H1 (cell line): ENCODE data around the gene OIP5. TPM values are rescaled to one million over a fixed set of nuclear protein-coding genes. Genes with fewer than 3 reads are reported as not detected.

Experiments used
- CTCF ChIA-PET: fragments of 300-600 bp; sonication (Branson Sonifier 250); formaldehyde crosslinking; loops from one replicate; lab custom pipeline; 2021; ENCODE audit not compliant: partially characterized antibody; lab: Charles Lee
- POLR2A ChIA-PET: fragments of 300-600 bp; sonication (Branson Sonifier 250); formaldehyde crosslinking; loops from one replicate; lab custom pipeline; 2021; ENCODE audit warnings: inconsistent platforms; ENCODE audit not compliant: partially characterized antibody; lab: Charles Lee
- DNase-seq, 2 experiments: peaks; one replicate each; pipeline versions ENCODE4 v3.0.0 to v3.0.0-alpha.2; 2010 to 2022; ENCODE audit warnings: low spot score in 2 of 2, low read depth in 1 of 2, mixed read lengths in 1 of 2
- FAIRE-seq: peaks from 2 replicates; lab custom pipeline; 2011; peaks lifted over from hg19 to GRCh38; lab: Jason Lieb, UNC
- H2AFZ ChIP-seq: 2 replicates; pipeline ENCODE4 v1.8.1; 2012; ENCODE audit warnings: low read length, inconsistent platforms
- H2AK5ac ChIP-seq: 2 replicates; pipeline ENCODE4 v1.6.1; 2013; ENCODE audit warnings: low read depth, low read length
- H2BK120ac ChIP-seq: replicated peaks from 2 replicates; pipeline ENCODE3; 2013; ENCODE audit warnings: low read depth, low read length, inconsistent platforms
- H2BK12ac ChIP-seq: 2 replicates; pipeline ENCODE4 v1.6.1; 2013; ENCODE audit warnings: low read depth, low read length
- H2BK15ac ChIP-seq: 2 replicates; pipeline ENCODE4 v1.6.1; 2013; ENCODE audit warnings: low read length
- H2BK20ac ChIP-seq: 2 replicates; pipeline ENCODE4 v1.6.1; 2013; ENCODE audit warnings: low read length
- H2BK5ac ChIP-seq: 2 replicates; pipeline ENCODE4 v1.6.1; 2013; ENCODE audit warnings: low read depth, low read length
- H3K14ac ChIP-seq: 2 replicates; pipeline ENCODE4 v1.6.1; 2013; ENCODE audit warnings: inconsistent platforms; ENCODE audit not compliant: insufficient read length
- H3K18ac ChIP-seq: 2 replicates; pipeline ENCODE4 v1.6.1; 2013; ENCODE audit warnings: low read length; ENCODE audit errors: extremely low read depth
- H3K23ac ChIP-seq: 2 replicates; pipeline ENCODE4 v1.6.1; 2013; ENCODE audit warnings: inconsistent platforms; ENCODE audit not compliant: insufficient read length
- H3K23me2 ChIP-seq: 2 replicates; pipeline ENCODE4 v1.6.1; 2013; ENCODE audit warnings: low read depth, low read length
- H3K27ac ChIP-seq: 2 replicates; pipeline ENCODE4 v1.6.1; 2011; ENCODE audit warnings: low read depth, low read length, inconsistent platforms
- H3K27me3 ChIP-seq, 4 experiments: replicated peaks in 1 of 4; 1 replicate in 1 of 4; 2 replicates in 3 of 4; pipeline versions ENCODE4 v1.6.1 to v1.8.1; 2011 to 2013; ENCODE audit warnings: low read length in 3 of 4, mild to moderate bottlenecking in 3 of 4, inconsistent platforms in 2 of 4, mixed read lengths in 2 of 4, moderate library complexity in 1 of 4; ENCODE audit not compliant: control insufficient read depth in 3 of 4, insufficient read depth in 3 of 4; ENCODE audit errors: extremely low read depth in 1 of 4
- H3K36me3 ChIP-seq, 4 experiments: 2 replicates each; pipeline versions ENCODE4 v1.6.1 to v1.8.1; 2011 to 2013; ENCODE audit warnings: mild to moderate bottlenecking in 4 of 4, low read length in 3 of 4, moderate library complexity in 2 of 4, control low read depth in 1 of 4, inconsistent platforms in 1 of 4; ENCODE audit not compliant: insufficient read depth in 4 of 4, control insufficient read depth in 2 of 4
- H3K4ac ChIP-seq: replicated peaks from 2 replicates; pipeline ENCODE3; 2013; ENCODE audit warnings: low read length, low read depth, mixed read lengths, inconsistent platforms; ENCODE audit not compliant: insufficient read length
- H3K4me1 ChIP-seq, 4 experiments: replicated peaks in 1 of 4; 1 replicate in 1 of 4; 2 replicates in 3 of 4; pipeline versions ENCODE4 v1.6.1 to v1.8.1; 2011 to 2013; ENCODE audit warnings: low read length in 3 of 4, inconsistent platforms in 2 of 4, mixed read lengths in 1 of 4; ENCODE audit not compliant: insufficient read depth in 4 of 4, control insufficient read depth in 3 of 4
- H3K4me2 ChIP-seq, 2 experiments: 2 replicates each; pipeline versions ENCODE4 v1.6.1 to v1.8.1; 2011 to 2013; ENCODE audit warnings: low read depth in 2 of 2, low read length in 2 of 2, control low read depth in 1 of 2, inconsistent platforms in 1 of 2, mild to moderate bottlenecking in 1 of 2; ENCODE audit not compliant: insufficient read depth in 1 of 2
- H3K4me3 ChIP-seq, 4 experiments: fragments of 200-600, 300-600 bp in 1 of 4; sonication (generic), shearing (Covaris generic), sonication (Bioruptor Twin) in 1 of 4; 2 replicates each; pipeline versions ENCODE4 v1.5.1 to v1.8.1; 2011 to 2016; ENCODE audit warnings: low read length in 4 of 4, low read depth in 3 of 4, control low read depth in 2 of 4, inconsistent platforms in 2 of 4, mild to moderate bottlenecking in 2 of 4, mixed read lengths in 1 of 4, moderate library complexity in 1 of 4; ENCODE audit not compliant: insufficient read depth in 2 of 4; ENCODE audit errors: extremely low read depth in 1 of 4
- H3K56ac ChIP-seq: replicated peaks from 2 replicates; pipeline ENCODE3; 2013; ENCODE audit warnings: low read depth, mild to moderate bottlenecking, mixed read lengths, low read length, inconsistent platforms; ENCODE audit not compliant: insufficient read length
- H3K79me1 ChIP-seq: 2 replicates; pipeline ENCODE4 v1.6.1; 2013; ENCODE audit warnings: low read depth, low read length, control low read depth
- H3K79me2 ChIP-seq, 2 experiments: 2 replicates each; pipeline versions ENCODE4 v1.6.1 to v1.8.1; 2012 to 2013; ENCODE audit warnings: low read length in 2 of 2, mild to moderate bottlenecking in 2 of 2, inconsistent platforms in 1 of 2; ENCODE audit not compliant: insufficient read depth in 2 of 2, control insufficient read depth in 1 of 2
- H3K9ac ChIP-seq, 4 experiments: replicated peaks in 1 of 4; 1 replicate in 1 of 4; 2 replicates in 3 of 4; pipeline versions ENCODE4 v1.6.1 to v1.8.1; 2011 to 2013; ENCODE audit warnings: low read depth in 3 of 4, low read length in 3 of 4, control low read depth in 2 of 4, mild to moderate bottlenecking in 2 of 4, moderate library complexity in 2 of 4, inconsistent platforms in 1 of 4; ENCODE audit errors: extremely low read depth in 1 of 4
- H3K9me3 ChIP-seq, 2 experiments: 2 replicates each; pipeline versions ENCODE4 v1.6.1 to v1.8.1; 2012 to 2013; ENCODE audit warnings: mild to moderate bottlenecking in 2 of 2, moderate library complexity in 2 of 2, control low read depth in 1 of 2, inconsistent platforms in 1 of 2, low read depth in 1 of 2, low read length in 1 of 2, mixed read lengths in 1 of 2; ENCODE audit not compliant: insufficient read depth in 2 of 2
- H4K20me1 ChIP-seq, 2 experiments: replicated peaks in 1 of 2; 2 replicates each; pipeline versions ENCODE3 to v1.8.1; 2011 to 2013; ENCODE audit warnings: inconsistent platforms in 2 of 2, low read length in 2 of 2, mild to moderate bottlenecking in 1 of 2; ENCODE audit not compliant: insufficient read depth in 2 of 2, control insufficient read depth in 1 of 2
- H4K5ac ChIP-seq: 2 replicates; pipeline ENCODE4 v1.6.1; 2013; ENCODE audit warnings: low read length, low read depth, mixed read lengths, inconsistent platforms; ENCODE audit not compliant: insufficient read length
- H4K8ac ChIP-seq: 2 replicates; pipeline ENCODE4 v1.8.0; 2013; ENCODE audit warnings: mild to moderate bottlenecking, moderate library complexity, low read length, inconsistent platforms; ENCODE audit not compliant: insufficient read depth; ENCODE audit errors: extremely low read depth
- H4K91ac ChIP-seq: replicated peaks from 2 replicates; pipeline ENCODE3; 2013; ENCODE audit warnings: low read length, mixed read lengths, inconsistent platforms; ENCODE audit not compliant: insufficient read length
- CEBPB ChIP-seq: IDR thresholded peaks from 2 replicates; pipeline ENCODE4 v1.6.1; 2012; ENCODE audit warnings: low read depth, low read length
- CTBP2 ChIP-seq: IDR thresholded peaks from 2 replicates; pipeline ENCODE4 v1.7.0; 2011; ENCODE audit warnings: borderline replicate concordance, mild to moderate bottlenecking, moderate library complexity, mixed read lengths, low read length; ENCODE audit not compliant: insufficient read depth, insufficient read length
- GTF2F1 ChIP-seq: IDR thresholded peaks from 2 replicates; pipeline ENCODE4 v1.6.1; 2012; ENCODE audit warnings: low read depth, low read length, improper control_type of control experiment, borderline replicate concordance
- KDM1A ChIP-seq: fragments of 200-600, 300-600 bp; sonication (generic); IDR thresholded peaks from 2 replicates; pipeline ENCODE4 v1.7.1; 2016; ENCODE audit warnings: mild to moderate bottlenecking, low read length, borderline replicate concordance
- MAX ChIP-seq: IDR thresholded peaks from 2 replicates; pipeline ENCODE4 v1.6.1; 2012; ENCODE audit warnings: inconsistent platforms
- NRF1 ChIP-seq: IDR thresholded peaks from 2 replicates; pipeline ENCODE4 v1.6.1; 2011; ENCODE audit warnings: mild to moderate bottlenecking, low read depth, low read length, improper control_type of control experiment
- PHF8 ChIP-seq: fragments of 200-600 bp; sonication (generic); conservative IDR thresholded peaks from 2 replicates; pipeline ENCODE4 v1.7.1; 2012; ENCODE audit warnings: low read depth, mild to moderate bottlenecking, inconsistent platforms, low read length, moderate library complexity
- RFX5 ChIP-seq: IDR thresholded peaks from 2 replicates; pipeline ENCODE4 v1.6.1; 2011; ENCODE audit warnings: low read depth, low read length, improper control_type of control experiment, borderline replicate concordance
- SP4 ChIP-seq: IDR thresholded peaks from 2 replicates; pipeline ENCODE4 v1.6.1; 2012; ENCODE audit warnings: low read length, inconsistent platforms
- TAF1 ChIP-seq: IDR thresholded peaks from 2 replicates; pipeline ENCODE4 v1.6.1; 2011; ENCODE audit warnings: mild to moderate bottlenecking, low read depth, low read length
- TAF7 ChIP-seq: optimal IDR thresholded peaks from 2 replicates; pipeline ENCODE3; 2011; ENCODE audit warnings: low read depth, mild to moderate bottlenecking, inconsistent platforms, low read length, moderate library complexity, borderline replicate concordance
- TEAD4 ChIP-seq: IDR thresholded peaks from 2 replicates; pipeline ENCODE4 v1.6.1; 2012; ENCODE audit warnings: low read depth, low read length, inconsistent platforms, mixed read lengths
- USF2 ChIP-seq: IDR thresholded peaks from 2 replicates; pipeline ENCODE4 v1.6.1; 2011; ENCODE audit warnings: low read length, improper control_type of control experiment
- WGBS, 2 experiments: shearing (Covaris generic) in 1 of 2; methylation state at CpG; one replicate each; pipeline versions ENCODE4 v1.1.6 to v1.1.7; 2013 to 2015; ENCODE audit warnings: low lambda C conversion rate in 2 of 2, mixed read lengths in 2 of 2, inconsistent platforms in 1 of 2, low coverage in 1 of 2, missing lambda C conversion rate in 1 of 2; ENCODE audit not compliant: insufficient replicate concordance in 2 of 2, insufficient coverage in 1 of 2, insufficient read length in 1 of 2; ENCODE audit errors: extremely low coverage in 1 of 2, missing lambda C conversion rate in 1 of 2; 5-methylcytosine and 5-hydroxymethylcytosine counted together
- polyA plus RNA-seq, 7 experiments: library from polyadenylated mRNA; depleted of rRNA in 3 of 7; stranded (reverse) in 5 of 7; unstranded in 2 of 7; fragments of >200 nt in 5 of 7; fragments of 200-250 nt in 2 of 7; gene quantifications; 1 replicate in 5 of 7; 2 replicates in 1 of 7; 4 replicates in 1 of 7; pipeline versions ENCODE4 v1.2.1 to v1.2.3, GENCODE V29; 2011 to 2013; ENCODE audit warnings: missing spikeins in 2 of 7, mixed read lengths in 2 of 7
- total RNA-seq: library from RNA; stranded (reverse); fragmentation: NEBNext Ultra II Directional; extraction: Animal tissue kit (Norgen Biotek cat#: 25700); gene quantifications from 2 replicates; pipeline ENCODE4 v1.2.1, GENCODE V29; 2021

OIP5 gene
- total and polyA plus RNA-seq, 2 of the 8 experiments (the other 6 are each of a cell fraction or from before 2014, with no cell fraction given), result 34.8 to 44.5 TPM

GRCh38 chr15:41301587-41301986 is 30.8 kb downstream of the OIP5 start:
- H4K8ac ChIP-seq, result no peak overlapping the region
- H4K91ac ChIP-seq, result no peak overlapping the region
- POLR2A ChIA-PET, result interaction anchor here (1.4 to 3.0 kb wide), 6 partner anchors 8 to 71 kb away, joined by 3 to 15 read pairs (median 8); partner anchors contain the start of genes CHP1, EXD1, NUSAP1 and OIP5
- TF ChIP-seq USF2 (no peak), RFX5 (no peak), TAF1 (no peak), KDM1A (no peak), SP4 (no peak), TEAD4 (no peak), CTBP2 (no peak), NRF1 (no peak), PHF8 (no peak), CEBPB (no peak), GTF2F1 (no peak), TAF7 (no peak), MAX (no peak)

More at GRCh38 chr15:41301587-41301986, 30.8 kb downstream of the OIP5 start:
- Histone ChIP-seq H2BK120ac (no peak overlapping the region), H3K23me2 (no peaks in the 10 kb centered on the region), H3K4me2 (no peak overlapping the region), H2AFZ (no peak overlapping the region), H4K5ac (no peak overlapping the region), H2BK20ac (no peak overlapping the region), H3K36me3 (peaks cover 4 to 38% (median 21%) of the 10 kb centered on the region in 4 experiments; a peak in 6 of 8 replicates), H3K9ac (no peak overlapping the region), H2AK5ac (no peak overlapping the region), H3K4me3 (no peak overlapping the region), H2BK12ac (no peak overlapping the region), H2BK5ac (no peak overlapping the region), H3K4me1 (peaks cover 0 to 11% (median 2%) of the 10 kb centered on the region in 4 experiments; a peak in 3 of 7 replicates), H3K56ac (no peak overlapping the region), H3K23ac (no peak overlapping the region), H3K27me3 (no peaks in the 10 kb centered on the region), H3K27ac (no peak overlapping the region), H3K79me2 (0 out of 4 replicates have a peak, but pooled peaks cover 0 to 2% of the 10 kb centered on the region in 2 experiments), H3K9me3 (no peaks in the 10 kb centered on the region), H4K20me1 (peaks cover 2 to 12% of the 10 kb centered on the region in 2 experiments), H3K18ac (no peak overlapping the region), H3K14ac (no peak overlapping the region), H3K4ac (no peak overlapping the region), H3K79me1 (no peaks in the 10 kb centered on the region), H2BK15ac (no peak overlapping the region)
- no peak for FAIRE-seq
- 94% methylated on average over 1 of the region's 1 CpG; no CpG with 5 or more reads in 1 of the 2 experiments for whole genome bisulfite sequencing, 2 experiments
- CTCF ChIA-PET, result interaction anchor here (0.9 kb wide), 1 partner anchor 10 kb away, joined by 3 read pairs; no protein-coding TSS in a partner anchor
- no peak for DNase-seq
